Panc1 (cell line): ENCODE results near the gene SNTA1.

Experiments
- CTCF ChIP-seq: fragments of 450-650 bp; IDR thresholded peaks from 2 replicates; pipeline ENCODE4 v1.5.1; 2017; ENCODE audit warnings: mild to moderate bottlenecking
- POLR2AphosphoS5 ChIP-seq: IDR thresholded peaks from 2 replicates; pipeline ENCODE4 v1.6.1; 2012; ENCODE audit warnings: mild to moderate bottlenecking, low read depth, low read length, moderate library complexity
- SIN3A ChIP-seq: IDR thresholded peaks from 2 replicates; pipeline ENCODE4 v1.6.1; 2012; ENCODE audit warnings: low read depth, mild to moderate bottlenecking, low read length, moderate library complexity, borderline replicate concordance; ENCODE audit not compliant: insufficient read depth
- TCF7L2 ChIP-seq: IDR thresholded peaks from 2 replicates; pipeline ENCODE4 v1.6.1; 2011; ENCODE audit warnings: mild to moderate bottlenecking, low read depth, low read length, inconsistent platforms
- TF ChIP-seq, protein P1 (sequence below), 2 experiments: IDR thresholded peaks; 2 replicates each; pipeline ENCODE4 v1.6.1; 2011 to 2012; ENCODE audit warnings: low read depth in 2 of 2, control low read depth in 1 of 2, low read length in 1 of 2, mild to moderate bottlenecking in 1 of 2, moderate library complexity in 1 of 2; ENCODE audit not compliant: insufficient read depth in 1 of 2

DNA sequence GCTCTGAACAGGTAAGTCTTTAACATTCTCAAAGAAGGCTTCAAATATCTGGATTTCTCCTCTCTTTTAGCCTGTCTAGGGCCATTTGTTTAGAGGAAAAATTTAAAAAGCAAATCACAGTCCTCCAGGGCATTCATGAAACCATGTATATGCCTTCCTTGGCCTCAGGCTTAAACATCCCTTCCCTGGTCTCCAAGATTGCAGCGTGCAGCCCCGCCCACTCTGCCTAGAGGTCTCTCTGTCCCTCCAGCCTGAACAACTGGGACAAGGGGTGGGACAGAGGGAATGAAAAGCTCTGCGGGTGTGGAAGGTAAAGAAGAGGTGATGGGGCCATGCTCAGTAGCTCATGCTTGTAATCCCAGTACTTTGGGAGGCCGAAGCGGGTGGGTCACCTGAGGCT lies 36.5 kb upstream of the SNTA1 start:
- TF ChIP-seq CTCF (no peak), POLR2AphosphoS5 (no peak), TCF7L2 (no peak), SIN3A (no peak)
- TF ChIP-seq, protein P1, sequence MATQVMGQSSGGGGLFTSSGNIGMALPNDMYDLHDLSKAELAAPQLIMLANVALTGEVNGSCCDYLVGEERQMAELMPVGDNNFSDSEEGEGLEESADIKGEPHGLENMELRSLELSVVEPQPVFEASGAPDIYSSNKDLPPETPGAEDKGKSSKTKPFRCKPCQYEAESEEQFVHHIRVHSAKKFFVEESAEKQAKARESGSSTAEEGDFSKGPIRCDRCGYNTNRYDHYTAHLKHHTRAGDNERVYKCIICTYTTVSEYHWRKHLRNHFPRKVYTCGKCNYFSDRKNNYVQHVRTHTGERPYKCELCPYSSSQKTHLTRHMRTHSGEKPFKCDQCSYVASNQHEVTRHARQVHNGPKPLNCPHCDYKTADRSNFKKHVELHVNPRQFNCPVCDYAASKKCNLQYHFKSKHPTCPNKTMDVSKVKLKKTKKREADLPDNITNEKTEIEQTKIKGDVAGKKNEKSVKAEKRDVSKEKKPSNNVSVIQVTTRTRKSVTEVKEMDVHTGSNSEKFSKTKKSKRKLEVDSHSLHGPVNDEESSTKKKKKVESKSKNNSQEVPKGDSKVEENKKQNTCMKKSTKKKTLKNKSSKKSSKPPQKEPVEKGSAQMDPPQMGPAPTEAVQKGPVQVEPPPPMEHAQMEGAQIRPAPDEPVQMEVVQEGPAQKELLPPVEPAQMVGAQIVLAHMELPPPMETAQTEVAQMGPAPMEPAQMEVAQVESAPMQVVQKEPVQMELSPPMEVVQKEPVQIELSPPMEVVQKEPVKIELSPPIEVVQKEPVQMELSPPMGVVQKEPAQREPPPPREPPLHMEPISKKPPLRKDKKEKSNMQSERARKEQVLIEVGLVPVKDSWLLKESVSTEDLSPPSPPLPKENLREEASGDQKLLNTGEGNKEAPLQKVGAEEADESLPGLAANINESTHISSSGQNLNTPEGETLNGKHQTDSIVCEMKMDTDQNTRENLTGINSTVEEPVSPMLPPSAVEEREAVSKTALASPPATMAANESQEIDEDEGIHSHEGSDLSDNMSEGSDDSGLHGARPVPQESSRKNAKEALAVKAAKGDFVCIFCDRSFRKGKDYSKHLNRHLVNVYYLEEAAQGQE (IDR thresholded peaks at IDR 0.05; ENCODE audit: insufficient read depth in 1 of 2, low read depth in 2 of 2, low read length in 1 of 2): no peak
